ENCODE data around the gene SFRP4.
"Not testable (repeated sequence)": the region's sequence is repeated elsewhere in the genome, so short reads cannot be mapped to it uniquely, and the experiment has no call there.

SFRP4 gene

DNA sequence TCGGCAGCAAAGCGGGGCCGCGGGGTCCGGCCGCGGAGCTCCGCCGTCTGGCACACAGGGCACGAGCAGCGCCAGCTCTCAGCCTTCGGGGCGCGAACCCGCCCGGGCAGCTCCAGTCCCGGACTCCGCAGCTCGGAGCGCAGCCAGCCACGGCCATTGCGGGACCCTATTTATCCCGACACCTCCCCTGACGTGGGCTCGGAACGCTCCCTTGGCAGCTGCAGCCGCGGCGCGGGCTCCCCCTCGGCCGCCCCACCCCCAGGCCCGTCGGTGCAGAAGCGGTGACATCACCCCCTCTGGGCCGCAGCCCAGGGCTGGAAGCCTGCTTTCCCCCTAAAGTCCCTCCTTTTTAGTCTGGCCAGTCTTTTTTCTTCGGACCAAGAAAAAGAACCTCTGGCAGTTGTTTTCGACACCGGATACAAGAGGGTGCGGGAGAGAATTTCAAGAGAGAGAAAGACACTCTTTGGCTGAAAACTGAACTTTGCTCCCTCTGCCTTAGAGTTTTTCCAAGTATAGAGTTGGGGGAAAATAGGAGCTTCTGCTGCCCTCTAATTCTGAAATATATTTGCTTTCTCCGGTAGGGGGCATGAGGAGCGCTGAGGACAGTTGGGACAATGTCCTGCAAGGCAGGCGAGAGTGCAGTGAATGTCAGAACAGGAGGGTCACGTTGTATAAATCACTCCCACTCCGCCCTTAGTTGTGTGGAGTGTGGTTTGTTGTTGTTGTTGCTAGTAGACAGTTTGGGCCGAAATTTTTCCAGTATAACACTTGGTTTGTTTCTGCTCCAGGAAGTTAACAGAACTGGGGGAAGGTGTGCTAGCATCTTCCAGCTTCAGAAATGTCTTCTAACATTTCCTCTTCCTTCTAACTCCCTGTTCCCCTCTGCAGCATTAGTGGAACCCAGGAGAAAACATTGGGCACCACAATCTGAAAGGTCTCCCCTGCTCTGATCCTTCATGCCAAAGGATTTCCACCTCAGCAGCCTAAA, at the start of gene SFRP4:
Gene SFRP4, minus strand, starts transcription at position 145 of the 988 bp plus-strand sequence. CDS start 280 bp downstream, outside the sequence.
- no peak for DNase-seq

DNA sequence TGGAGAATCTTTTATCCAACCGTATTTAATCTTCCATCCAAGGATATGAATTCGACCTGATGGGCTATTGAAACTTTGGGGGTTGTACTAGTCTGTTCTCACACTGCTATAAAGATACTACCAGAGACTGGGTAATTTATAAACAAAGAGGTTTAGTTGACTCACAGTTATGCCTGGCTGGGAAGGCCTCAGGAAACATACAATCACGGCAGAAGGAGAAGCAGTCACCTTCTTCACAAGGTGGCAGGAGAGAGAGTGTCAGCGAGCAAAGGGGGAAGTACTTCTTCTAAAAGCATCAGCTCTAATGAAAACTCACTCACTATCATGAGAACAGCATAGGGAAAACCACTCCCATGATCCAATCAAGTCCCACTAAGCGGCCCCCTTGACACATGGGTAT, 47.6 kb upstream of the SFRP4 start:
- no peak for DNase-seq

DNA sequence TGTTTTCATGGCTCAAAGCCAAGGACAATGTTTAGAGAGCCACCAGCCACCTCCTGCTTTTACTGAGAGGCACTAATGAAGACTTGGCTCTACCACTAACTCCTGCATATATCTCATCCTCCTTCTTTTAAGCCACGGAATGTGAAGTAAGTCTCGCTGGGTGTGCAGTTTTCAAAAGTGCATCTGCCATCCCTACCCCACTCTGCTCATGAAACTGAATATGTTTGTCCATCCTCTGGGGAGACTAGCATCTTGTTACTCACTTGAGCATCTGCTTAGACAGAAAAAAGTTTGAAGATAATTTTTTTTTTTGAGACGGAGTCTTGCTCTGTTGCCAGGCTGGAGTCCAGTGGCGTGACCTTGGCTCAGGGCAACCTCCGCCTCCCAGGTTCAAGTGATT, 44.6 kb upstream of the SFRP4 start:
- DNase-seq = no peak

DNA sequence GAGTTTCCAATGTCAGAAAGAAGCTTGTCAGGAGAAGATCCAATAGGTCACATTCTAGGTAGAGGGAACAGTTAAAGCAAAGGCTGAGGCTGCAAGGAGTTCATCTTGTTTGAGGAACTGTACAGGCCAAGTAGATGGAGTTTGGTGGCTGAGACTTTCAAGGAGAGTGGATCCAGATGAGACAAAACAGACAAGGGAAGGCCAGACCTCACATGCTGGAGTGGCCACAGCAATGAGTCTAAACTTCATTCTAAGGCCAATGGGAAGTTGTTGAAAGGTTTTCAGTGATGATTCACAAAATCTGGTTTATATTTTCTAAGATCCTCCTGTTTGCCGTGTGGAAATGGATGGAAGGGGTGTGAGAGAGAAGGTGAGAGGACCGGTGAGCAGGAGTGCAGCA, 43.9 kb upstream of the SFRP4 start:
- DNase-seq = no peak

DNA sequence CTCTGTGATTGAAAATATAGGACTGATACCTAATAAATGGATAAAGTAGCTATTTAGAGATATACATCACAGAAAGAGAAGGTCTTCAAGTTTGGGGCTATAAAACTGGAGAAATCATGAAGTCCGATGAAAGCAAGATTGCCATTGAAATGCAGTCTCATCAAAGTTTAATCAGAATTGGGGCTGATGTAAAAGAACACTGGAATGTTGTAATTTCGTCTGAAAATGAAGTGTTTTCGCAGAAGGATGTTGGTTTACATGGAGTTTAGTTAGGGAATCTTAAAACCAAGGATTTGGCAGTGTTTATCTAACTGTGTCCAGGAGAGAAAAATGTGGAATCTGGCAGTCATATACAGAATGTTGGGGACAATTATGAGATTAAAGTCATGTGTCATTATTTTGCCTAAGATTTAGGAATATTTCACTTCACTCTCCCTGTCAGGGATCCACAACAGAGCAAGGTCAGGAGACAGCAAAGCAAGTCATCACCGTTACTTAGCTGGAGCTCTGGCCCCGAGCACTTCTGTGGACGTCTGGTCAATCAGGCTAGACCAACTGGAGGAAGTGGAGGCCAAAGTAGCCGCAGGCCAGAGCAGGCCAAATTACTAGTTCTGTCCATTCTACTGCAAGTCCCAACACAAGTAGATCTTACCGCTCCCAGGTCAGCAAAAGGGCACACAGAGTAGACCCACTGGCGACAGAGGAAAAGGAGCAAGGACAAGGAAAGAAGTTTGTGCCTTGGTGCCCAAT, 40.8 kb upstream of the SFRP4 start:
- no peak for DNase-seq

DNA sequence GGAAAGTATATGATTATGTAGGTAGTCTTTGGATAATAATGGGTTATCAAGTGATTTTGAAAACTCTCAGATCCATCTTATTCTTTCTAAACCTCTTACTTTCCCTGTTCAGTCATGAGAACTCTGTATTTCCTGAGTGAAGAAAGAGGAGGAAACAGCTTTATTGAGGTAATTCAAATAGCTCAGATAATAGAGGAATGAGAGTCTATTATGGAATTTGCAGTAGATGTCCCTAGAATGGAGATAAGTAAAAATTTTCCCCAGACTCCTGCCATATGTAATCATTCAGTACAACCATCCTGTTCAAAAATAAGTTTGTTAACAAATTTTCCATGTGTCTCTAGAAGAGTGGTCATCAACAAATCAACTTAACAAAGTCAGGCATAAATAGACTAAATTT, 40.2 kb upstream of the SFRP4 start:
- no peak for DNase-seq

DNA sequence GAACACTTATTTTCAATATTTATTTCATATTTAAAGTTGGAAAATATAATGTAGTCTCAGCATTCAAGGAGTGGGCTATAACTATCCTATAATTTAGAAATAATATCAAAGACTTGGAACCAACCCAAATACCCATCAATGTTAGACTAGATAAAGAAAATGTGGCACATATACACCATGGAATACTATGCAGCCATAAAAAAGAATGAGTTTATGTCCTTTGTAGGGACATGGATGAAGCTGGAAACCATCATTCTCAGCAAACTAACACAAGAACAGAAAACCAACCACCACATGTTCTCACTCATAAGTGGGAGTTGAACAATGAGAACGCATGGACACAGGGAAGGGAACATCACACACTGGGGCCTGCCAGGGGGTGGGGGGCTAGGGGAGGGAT, 37.6 kb upstream of the SFRP4 start:
- DNase-seq = not testable (repeated sequence)

DNA sequence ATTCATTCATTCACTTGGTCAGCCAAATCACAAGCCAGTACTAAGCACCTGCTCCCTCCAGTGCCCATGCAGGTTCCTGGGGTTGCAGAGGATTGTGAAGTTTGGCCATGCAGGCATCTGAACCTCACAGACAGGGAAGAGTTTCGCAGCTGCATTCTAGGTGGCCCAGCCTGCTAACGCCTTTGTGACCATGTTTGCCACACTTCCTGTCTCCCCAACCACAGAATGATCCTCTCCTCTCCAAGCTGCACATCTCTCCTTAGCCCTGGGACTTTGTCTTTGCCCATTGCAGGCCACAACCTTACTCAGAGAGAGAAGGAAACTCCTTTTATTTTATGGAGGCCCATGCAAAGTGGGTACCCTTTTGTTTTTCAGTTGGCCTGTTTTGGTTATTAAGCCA, 35.6 kb upstream of the SFRP4 start:
- DNase-seq = no peak

DNA sequence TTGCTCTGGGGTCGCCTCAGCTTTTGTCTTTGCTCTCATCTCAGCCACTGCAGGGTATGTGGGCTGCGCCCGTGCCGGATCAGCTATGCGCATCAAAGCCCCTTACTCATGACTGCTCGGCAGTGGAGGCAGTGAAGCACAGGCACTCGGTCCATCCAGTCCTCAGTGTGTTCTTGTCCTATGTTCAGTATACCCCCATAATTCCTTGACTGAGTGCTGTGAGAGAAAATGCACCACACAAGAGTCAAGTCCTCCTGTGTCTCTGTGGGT, 31.3 kb upstream of the SFRP4 start:
- DNase-seq = no peak

DNA sequence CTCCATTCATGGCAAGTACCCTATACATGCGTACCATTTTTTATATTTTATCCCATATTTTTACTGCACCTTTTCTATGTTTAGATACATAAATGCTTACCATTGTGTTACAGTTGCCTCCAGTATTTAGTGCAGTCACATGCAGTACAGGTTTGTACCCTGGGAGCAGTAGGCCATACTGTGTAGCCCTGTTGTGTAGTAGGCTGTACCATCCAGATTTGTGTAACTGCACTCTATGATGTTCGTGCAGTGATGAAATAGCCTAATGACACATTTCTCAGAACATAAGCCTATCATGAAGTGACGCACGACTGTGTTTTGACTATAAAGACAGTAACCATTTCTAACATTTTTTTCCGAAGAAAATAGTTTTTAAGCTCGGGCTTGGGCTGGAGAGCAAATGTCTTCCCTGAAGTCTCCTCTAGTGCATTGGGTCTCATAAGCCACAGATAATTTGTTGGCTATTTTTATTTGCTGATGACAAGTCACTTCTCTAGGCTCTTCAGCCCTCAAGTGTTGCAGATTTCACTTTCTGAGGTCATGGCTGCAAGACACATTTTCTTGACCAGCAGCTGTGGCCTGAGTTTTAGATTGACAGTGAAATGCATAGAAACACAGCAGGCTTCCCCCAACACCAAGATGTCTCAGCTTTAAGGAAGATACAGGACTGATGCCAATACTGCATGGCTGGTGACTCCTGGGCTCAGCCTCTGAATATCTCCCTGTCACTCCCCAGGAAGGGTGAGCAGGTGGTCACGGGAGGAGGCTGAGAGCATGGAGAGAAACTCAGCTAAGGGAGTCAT, 30.7 kb upstream of the SFRP4 start:
- DNase-seq = no peak

DNA sequence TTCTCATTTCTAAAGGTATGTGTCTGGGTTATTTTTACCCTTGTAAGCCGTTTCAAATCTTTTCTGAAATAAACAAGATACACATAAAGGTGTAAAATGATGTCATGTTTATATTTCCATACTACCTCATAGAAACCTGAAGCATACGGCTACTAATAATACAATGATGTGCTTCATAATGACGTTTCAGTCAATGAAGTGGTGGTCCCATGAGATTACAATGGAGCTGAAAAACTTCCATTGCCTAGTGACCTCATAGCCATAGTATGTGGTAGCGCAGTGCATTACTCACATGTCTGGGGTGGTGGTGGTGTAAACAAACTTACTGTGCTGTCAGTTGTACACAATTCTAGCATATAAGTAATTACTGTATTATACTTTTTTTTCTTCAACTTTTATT, 28.7 kb upstream of the SFRP4 start:
- DNase-seq = no peak

DNA sequence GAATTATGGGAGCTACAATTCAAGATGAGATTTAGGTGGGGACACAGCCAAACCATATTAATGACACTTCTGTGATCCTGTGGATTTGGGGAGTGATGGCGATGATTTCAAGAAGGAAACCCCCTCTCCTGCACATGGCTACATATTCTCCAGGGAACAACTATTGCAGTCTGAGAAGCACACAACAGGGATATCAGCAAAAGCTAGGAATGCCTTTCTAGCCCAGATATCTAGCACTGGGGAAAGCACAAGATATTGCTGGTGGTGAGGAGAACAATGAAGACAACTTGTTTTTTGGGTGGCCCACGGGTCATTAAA, 28.1 kb upstream of the SFRP4 start:
- no peak for DNase-seq

DNA sequence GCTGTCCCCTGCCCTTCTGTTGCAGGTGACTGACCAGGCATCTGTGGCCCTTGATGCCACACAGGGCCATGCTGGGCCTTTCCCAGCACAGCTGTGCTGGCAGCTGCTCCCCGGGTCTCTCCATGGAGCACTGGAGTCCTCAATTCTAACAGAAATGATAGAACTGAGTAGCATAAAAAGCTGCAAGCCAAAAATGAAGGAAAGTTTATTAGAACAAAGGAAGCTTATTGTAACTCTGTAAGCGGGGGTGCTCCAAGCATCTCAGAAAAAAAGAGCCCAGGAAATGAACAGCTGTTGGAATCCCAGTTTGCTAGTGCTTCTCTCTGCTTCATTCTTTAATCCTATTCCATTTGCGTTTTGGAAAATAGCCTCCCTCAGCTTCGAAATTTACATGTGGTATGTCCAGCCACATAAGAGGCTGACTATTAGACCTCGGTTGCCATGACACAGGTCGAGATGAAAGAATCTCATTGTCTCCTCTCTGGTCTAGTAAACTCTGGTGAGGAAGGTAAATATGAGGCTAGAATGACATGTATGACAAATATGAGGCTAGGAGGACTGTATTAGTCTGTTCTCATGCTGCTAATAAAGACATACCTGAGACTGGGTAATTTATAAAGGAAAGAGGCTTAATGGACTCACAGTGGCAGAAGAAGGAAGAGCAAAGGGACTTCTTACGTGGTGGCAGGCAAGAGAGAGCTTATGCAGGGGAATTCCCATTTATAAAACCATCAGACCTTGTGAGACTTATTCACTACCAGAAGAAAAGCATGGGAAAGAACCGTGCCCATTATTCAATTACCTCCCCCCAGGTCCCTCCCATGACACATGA, 27.5 kb upstream of the SFRP4 start:
- no peak for DNase-seq

DNA sequence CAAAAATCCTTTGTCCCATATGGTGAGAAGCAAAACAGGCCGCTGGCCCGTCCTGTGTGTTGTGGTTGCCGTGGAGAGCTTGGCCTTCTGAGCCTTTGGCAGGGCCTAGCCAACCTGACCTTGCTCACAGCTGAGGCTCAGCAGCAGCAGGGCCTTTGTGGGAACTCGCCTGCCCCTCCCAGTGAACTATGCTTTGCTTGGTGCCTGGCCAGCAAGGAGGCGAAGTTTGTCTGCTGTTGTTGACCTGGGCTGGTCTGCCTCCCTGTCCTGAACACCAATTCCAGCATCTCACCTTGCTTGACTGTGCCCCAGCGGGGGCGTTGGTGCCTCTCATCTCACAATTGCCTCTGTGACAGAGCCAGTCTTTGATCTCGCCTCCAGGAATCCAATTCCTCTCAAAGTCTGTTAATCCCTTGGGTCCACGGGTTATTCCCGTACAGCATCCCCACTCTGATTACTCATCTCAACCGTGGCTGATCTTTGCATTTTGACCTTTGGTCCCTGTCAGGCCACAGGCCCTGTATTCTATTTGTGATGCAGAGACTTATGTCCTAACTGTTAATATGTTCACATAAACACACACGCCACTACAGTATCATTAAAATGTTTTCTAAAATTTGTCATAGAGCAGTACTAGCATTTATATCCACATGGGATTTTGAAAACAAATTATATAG, 26.5 kb upstream of the SFRP4 start:
- DNase-seq = no peak

DNA sequence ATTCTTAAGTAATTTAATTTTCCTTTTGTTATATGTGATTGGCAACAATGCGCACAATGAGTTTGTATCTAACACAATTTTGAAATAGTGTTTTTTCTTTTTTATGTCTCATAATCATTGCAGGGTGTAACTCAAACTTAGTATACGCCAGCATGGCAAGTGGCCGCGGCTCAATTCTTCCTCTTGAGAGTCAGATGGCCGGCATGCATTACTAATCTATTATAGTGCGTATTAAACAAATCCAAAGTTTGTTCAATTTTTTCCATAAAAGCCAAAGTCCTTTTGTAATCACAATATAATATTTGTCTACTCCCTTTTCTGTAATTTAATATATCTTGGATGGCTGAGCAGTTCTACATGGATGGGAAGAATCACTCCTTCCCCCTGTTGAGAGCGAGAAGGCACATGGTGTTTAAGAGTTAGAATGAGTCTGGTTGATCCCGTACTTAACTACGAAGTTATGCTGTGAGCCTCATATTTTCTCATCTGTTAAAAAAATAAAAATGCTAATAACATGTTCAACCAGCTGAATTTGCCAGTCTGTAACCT, 16.5 kb upstream of the SFRP4 start:
- DNase-seq = no peak

DNA sequence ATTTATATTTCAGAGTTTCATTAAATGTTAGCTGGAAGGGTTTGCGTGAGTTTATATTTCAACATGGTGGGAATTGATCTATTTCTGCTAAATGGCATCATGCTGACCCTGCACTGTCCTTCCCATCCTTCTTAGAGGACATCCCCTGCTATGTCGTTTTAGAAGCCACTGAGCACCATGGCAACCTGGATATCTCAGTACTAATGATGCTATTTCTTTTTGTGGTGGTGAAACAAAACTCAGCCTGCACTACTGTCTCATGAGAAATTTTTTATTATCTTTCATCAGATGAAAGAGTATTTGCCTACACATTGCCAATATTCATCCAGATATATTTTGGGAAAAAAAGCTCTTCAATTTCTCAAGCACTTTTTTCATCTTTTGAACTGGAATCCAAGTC, 15.9 kb upstream of the SFRP4 start:
- DNase-seq = no peak

DNA sequence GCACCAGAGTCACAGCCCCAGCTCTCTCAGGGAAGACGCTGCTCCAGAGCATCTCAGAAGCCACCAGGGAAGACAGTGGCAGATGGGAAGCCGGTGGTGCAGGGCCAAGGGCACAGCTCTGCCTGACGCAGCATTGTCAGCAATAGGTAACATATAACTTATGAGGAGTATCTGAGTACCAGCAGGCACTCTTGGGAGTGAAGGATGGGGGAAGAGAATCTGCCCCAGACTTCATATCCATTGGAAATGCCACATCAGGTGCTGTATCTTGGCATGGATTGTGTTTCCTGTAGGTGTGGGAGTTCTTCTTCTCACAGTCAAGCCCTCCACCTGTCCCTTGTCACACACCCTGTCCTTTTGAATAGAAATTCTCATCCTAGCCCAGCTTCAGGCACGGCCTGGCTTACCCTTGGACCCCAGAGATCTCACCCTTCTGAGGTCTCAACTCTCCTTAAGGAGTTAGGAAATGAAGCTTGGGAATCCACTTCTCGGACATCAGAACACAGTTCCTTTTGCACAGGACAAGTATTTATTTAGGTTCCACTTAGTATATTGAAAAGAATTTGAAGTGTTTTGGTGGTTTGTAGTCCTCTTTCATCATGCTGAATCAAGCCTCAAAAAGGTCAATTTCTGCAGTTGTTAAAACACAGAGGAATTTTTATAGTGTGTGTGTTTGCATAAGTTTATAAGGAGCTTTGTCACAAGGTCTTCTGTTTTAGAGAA, 13.8 kb upstream of the SFRP4 start:
- no peak for DNase-seq

DNA sequence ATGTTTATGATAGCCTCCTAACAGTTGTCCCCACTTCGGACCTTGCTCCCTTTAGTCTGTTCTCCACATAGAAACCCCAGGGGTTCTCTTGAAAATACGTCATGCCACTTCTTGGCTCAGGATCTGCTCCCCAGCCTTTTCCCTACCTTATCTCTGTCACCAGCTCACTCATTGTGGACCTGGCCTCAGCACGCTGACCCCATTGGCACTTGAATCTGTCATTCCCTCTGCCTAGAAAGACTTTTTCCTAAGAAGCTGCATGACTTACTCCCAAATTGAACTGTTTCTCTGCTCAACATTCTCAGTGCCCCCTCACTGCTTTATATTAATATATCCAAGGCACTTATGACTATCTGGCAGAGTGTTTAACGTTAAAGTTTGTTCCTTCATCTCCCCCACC, 12.3 kb upstream of the SFRP4 start:
- no peak for DNase-seq

DNA sequence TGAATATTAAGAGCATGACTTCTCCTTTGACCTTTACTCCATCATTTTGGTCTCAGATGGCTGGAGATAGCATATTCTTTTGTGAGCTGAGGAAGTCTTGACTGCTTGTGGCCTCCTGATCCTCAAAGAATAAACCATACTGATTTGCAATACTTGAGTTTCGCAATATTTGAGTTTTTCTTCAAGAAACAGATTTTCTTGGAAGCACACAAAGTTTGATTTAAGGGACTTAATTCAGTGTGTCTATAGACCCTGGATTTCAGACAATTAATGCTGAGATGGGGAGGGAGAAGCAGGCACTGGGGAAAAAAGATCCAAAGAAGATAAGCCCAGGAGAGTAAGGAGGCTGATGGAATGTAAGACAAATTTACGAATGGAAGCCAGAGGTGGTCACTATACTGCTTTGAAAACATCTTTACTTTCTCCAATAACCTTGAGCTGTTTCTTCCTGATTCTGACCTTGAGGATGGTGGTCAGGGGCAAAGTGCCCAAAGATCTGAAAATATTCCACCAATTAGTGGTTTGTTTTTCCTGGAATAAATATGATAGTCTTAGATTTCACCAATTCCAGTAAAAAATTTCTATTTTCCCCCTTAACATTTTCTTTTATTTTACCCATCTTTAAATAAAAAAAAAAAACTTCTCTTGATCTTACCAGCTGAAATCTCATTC, 11.3 kb upstream of the SFRP4 start:
- no peak for DNase-seq

DNA sequence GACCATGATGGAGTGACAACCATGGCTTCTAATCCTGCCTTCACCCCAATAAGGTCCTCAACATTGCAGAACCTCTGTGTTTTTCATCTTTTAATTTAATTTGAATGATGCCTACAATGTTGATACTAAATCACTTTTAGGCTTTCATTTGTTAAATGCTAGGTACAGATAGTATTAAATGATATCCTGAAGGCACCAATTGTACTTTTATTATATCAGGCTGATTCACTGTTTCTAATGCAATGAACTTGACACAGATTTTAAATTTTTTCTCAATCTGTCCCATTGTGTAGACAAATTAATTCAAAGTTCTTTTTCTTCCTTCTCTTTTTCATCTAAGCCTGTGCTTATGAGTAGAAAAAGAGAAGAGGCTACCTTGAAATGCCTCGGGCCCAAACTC, 9.0 kb upstream of the SFRP4 start:
- DNase-seq = no peak

Data from SIG-M5 (cell line).